HG03469 (cell line): ENCODE results near the gene HHATL.

Experiments
- ATAC-seq: cut with Tn5 transposase; IDR thresholded peaks from one replicate; pipeline ENCODE4 v1.9.1; 2021; ENCODE audit warnings: mild to moderate bottlenecking, moderate library complexity, moderate number of reproducible peaks; ENCODE audit not compliant: unreplicated experiment

HHATL gene

DNA sequence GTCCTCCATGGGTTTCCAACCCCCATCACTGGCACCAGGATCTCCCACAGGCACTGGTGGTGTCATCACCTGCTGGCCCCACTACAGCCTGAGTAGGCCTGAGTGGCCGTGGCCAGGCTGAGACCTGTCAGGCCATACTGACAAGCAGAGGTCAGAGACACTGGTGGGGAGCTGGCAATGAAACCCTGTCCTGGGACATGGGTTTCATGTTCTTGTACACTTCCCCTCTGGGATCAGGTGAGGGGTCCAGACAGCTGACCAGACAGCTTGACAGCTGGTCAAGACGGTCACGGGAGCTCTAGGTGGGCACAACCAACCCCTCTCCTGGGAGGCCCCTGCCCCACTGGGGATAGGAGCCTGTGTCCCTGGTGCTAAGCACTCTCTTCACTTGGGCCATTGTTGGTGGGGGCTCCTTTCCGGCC, 36.0 kb downstream of the HHATL start:
- no peak for ATAC-seq

DNA sequence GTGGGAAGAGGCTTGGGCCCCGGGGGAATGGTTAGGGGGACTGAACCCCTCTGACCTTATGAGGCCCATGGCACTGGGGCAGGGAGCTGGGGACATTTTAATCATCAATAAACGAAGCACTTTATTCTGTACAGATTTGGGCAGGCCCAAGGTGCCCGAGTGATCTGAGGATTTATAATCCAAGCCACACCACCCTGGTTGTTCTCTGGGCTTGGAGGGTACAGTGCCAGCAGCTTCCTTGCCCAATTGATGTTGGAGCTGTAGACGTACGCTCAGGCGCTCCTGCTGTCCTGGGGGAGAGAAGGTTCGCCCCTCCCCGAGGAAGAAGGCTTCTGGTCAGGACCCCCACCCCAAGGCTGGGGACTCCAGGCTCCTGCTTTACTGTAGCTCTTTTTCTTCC, 36.6 kb downstream of the HHATL start:
- ATAC-seq = no peak

DNA sequence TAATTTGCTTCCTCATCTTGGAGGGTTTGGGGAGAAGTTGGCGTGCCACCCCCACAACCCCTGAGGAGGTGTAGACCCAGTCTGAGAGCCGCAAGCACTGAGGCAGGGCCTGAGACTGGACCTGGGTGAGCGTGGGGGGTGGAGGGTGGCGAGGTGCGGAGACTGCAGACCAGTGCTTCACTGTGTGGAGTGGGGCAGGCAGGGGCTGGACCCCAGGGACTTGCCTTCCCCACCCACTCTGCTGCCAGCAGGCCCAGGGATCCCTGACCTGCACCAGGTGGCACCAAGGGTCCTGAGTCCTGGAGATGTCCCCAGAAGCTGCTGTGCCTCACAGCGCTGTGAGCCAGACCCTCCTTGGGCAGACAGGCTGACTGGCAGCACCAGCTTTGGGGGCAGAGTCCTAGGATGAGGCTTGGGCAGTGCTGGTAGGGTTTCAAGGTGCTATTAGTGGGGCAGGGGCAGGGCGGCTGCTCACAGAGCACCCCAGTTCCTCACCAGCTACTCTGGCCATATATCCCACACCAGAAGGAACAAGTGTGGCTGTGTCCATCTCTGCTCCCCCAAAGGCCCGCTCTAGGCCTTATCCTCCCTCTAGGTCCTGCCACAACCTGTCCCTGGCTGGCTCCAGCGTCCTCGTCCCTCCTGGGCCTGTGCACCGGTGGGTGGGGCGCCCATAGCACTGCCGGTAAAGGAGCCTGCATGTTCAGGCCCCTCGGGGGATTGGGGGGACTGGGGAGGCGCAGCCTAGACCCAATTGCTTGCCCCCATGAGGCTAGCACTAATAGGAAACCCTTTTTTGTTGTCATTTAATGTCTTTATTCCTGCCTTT, 37.3 kb downstream of the HHATL start:
- ATAC-seq = no peak

DNA sequence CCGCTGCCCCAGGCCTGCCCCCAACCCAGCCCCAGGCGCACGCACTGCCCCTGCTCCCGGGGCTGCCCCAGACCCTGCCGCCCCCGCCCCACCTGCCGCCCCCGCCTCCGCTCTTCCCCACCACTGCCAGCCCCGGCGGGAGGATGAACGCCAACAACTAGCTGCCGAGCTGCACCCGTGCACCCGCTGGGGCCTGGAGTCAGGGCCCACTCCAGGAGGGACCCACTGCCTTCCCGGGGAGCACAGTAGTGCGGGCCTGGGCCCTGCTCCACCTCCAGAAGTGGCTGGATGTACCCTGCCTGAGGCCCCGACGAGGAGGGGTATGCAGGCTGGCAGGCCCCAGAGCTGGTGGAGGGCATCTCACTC, 38.2 kb downstream of the HHATL start:
- ATAC-seq = no peak

DNA sequence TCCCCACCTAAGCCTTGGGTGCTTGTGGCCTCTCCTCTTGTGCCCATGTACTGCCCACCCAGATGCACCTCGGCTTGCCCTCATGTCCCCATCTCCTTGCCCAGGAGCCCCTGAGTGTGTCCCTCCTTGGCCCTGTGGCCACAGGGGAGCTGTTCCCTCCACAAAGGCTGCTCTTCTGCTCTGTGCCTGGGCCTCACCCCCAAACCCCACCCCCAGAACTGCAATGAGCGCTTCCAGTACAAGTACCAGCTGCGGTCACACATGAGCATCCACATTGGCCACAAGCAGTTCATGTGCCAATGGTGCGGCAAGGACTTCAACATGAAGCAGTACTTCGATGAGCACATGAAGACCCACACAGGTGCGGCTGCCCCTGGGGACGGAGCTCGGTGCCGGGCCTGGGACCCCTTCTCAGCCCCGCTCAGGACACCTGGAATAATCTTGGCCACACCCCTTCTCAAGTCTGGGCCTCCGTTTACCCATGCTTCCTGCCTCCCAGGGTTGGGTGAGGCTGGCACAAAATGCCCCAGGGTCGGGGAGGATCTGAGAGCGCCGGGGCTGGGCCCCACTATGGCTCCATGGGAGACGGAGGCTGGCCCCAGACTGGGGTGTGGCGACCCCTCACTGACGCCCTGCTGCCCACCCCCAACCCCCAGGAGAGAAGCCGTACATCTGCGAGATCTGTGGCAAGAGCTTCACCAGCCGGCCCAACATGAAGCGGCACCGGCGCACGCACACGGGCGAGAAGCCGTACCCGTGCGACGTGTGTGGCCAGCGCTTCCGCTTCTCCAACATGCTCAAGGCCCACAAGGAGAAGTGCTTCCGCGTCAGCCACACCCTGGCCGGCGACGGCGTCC, 38.8 kb downstream of the HHATL start:
- no peak for ATAC-seq

DNA sequence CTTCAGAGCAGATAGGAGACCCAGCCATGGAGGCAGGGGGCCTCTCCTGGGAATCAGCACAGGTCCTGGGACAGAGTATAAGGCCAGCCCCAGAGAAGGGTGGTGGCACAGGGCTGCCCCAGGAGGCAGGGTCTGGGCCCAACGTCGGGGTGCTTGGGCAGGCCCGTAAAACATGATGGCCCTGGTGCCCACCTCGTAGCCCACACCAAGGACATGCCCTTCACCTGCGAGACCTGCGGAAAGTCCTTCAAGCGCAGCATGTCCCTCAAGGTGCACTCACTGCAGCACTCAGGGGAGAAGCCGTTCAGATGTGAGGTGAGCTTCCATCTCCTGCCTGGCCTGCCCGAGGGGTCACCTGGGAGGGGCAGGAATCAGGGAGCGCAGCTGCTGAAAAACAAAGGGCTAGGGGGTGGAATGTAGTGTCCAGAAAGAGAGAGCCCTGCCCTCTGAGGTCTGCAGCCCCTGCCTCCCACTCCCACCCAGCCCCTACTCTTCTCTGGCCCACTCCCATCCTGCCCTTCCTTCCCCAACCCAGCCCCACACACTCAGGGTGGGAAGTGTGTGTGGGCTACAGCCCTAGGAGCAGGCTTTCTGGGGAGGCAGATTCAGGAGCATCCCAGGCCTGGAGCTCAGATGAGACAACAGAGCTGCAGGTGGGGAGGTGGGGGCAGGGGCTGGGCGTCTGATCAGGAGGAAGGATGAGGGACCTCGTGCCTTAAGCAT, 39.6 kb downstream of the HHATL start:
- ATAC-seq = no peak

DNA sequence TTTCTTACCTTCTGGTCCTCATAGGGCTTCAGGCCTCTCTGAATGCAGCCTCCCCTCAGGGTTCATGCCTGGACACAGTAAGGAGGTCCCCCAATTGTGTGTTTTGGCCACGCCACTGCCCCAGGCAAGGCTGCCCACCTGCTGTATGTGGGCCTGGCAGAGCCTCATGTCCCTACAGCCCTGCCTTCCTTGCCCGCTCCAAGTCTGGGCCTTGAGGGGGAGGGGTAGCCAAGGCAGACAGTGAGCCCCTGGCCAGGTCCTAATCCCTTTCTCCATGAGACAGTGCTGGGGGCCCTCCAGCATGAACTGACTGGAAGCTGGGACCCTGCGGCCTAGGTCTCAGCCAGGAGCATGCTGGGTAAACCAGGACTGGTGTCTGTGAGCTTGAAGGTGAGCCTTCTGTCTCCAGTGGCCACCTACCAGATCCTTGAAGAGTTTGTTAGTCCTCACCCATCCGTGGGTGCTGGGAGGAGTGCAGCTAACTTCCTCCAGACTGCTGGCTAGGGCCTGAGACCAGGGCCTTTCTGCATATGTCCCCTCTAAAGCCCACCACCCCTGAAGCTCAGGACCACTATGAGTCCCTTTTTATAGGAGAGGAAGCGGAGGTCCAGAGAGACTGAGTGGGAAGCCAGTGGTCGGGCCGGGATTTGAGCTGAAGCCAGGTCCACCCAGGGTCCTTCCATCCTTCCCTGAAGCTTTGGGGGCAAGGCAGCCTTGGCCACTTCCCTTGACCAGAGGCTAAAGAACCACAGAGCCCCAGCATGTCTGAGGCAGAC, 40.4 kb downstream of the HHATL start:
- ATAC-seq = no peak

DNA sequence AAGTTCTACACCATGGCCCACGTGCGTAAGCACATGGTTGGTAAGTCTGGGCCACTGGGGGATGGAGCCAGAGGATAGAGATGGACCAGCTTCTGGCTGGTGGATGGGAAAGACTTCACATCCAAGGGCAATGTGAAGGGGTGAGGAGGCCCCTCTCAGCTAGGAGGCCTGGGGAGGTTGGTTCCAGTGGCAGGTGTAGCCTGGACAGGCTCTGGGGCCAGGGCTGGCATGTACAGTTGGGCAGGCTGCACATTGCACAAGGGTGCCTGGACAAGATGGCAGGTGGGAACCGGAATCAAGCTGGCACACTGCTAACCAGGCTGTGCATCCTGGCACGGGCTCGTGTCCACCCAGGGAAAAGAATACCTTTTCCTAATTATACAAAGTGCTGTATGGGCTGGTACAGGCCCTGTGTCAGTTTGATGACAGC, 41.0 kb downstream of the HHATL start:
- ATAC-seq = no peak

DNA sequence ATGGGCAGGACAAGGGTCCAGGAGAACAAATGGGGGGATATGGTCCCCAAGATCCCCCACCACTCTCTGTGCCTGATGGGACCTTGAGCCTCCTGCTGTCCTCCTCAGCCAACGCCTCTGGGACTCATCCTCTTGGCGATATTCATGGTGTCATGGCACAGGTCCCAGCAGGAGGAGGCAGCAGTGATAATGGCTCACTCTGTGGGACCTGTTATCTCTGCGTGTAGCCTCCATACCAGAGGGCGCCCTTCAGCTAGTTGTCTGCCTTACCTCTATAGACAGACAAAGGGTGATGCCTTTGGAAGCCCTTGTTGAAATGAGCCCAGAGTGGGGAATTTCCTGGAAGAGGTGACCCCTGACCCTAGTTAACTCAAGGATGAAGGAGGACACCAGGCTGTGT, 41.7 kb downstream of the HHATL start:
- ATAC-seq = no peak

DNA sequence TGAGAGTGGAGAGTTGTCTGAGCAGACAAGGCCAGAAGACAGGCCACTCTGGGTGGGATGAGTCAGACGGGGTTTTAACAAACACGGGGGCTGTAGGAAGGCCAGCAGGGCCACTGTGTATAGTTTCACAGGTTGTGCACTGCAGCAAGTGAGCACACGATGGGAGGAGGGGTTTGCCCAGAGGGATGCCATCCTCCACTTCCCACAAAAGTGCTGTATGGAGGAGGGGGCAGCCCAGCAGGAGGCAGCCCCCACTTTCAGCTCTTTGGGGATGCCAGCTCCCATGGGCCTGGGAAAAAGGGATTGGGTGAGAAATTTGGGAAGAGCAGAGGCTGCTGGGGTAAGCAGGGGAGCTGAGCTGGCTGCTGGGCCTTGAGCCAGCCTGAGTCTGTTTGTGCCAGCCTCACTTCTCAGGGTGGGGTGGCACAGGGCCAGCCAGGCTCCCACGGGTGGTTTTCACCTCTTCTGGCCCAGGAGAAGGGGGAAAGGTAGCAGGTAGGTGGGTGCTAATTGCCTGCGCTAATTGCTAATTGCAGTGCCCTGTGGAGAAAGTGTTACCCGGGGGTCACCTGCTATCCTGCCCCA, 42.4 kb downstream of the HHATL start:
- no peak for ATAC-seq

DNA sequence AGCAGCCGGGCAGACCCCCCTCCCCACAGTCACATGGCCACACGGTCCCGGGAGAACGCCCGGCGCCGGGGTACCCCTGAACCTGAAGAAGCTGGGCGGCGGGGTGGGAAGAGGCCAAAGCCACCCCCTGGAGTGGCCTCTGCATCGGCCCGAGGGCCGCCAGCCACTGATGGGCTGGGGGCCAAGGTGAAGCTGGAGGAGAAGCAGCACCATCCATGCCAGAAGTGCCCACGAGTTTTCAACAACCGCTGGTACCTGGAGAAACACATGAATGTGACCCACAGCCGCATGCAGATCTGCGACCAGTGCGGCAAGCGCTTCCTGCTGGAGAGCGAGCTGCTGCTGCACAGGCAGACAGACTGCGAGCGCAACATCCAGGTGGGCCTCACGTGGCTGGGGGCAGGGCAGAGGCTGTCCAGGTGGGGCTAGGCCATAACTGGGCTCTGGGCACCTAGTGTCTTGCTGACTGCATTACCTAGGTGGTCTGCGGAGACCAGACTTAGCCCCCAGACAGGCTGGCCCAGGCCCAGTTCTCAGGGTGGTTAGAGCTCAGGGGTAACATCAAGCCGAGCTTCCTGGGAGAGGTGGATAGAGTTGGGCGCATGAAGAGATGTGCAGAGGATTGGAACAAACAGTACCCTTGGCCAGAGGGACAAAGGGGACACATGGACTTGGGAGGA, 43.0 kb downstream of the HHATL start:
- no peak for ATAC-seq

DNA sequence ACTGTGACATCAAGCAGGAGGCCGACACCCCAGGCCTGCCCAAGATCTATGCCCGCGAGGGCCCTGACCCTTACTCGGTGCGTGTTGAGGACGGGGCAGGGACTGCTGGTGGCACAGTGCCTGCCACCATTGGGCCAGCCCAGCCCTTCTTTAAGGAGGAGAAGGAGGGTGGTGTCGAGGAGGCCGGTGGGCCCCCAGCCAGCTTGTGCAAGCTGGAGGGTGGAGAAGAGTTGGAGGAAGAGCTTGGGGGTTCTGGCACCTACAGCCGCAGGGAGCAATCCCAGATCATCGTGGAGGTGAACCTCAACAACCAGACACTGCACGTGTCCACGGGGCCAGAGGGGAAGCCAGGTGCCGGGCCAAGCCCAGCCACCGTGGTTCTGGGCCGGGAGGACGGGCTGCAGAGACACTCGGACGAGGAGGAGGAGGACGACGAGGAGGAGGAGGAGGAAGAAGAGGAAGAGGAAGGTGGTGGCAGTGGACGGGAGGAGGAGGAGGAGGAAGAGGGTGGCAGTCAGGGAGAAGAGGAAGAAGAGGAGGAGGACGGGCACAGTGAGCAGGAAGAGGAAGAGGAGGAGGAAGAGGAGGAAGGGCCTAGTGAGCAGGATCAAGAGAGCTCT, 43.7 kb downstream of the HHATL start:
- no peak for ATAC-seq

DNA sequence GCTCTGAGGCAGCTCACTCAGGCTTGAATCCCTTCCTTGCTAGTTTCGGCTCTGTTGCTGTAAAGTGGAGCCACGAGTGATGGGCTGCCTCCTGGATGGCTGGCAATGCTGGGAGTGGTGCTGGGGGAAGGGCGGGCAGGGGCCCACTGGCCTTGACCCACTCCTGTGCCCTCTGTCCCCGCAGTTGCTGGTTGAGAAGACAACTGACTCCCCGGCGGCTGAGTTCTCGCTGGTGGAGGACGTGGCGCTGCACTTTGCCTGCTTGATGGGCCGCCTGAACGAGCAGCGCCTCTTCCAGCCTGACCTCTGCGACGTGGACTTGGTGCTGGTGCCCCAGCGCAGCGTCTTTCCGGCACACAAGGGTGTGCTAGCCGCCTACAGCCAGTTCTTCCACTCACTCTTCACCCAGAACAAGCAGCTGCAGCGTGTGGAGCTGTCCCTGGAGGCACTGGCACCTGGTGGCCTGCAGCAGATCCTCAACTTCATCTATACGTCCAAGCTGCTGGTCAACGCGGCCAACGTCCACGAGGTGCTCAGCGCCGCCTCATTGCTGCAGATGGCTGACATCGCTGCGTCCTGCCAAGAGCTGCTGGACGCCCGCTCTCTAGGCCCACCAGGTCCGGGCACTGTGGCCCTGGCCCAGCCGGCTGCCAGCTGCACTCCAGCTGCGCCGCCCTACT, 44.4 kb downstream of the HHATL start:
- ATAC-seq = no peak

DNA sequence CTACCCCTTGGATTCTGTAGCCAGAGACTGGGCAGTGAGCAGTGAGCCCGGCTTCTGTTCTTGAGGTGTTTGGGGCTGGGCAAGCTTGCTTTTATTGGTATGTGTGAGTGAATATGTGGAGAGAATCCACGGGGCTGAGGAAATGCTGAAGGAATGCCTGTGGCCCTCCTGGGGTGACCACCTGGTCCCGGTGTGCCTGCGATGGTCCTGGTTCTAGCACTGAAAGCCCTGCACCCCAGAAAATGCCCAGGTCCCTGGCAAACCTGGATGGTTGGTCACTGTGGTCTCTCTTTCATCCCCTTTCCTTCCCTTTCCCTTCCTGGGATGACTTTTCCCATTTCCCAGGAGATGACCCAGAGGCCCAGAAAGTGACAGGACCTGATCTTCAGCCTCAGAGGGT, 44.9 kb downstream of the HHATL start:
- ATAC-seq = no peak

DNA sequence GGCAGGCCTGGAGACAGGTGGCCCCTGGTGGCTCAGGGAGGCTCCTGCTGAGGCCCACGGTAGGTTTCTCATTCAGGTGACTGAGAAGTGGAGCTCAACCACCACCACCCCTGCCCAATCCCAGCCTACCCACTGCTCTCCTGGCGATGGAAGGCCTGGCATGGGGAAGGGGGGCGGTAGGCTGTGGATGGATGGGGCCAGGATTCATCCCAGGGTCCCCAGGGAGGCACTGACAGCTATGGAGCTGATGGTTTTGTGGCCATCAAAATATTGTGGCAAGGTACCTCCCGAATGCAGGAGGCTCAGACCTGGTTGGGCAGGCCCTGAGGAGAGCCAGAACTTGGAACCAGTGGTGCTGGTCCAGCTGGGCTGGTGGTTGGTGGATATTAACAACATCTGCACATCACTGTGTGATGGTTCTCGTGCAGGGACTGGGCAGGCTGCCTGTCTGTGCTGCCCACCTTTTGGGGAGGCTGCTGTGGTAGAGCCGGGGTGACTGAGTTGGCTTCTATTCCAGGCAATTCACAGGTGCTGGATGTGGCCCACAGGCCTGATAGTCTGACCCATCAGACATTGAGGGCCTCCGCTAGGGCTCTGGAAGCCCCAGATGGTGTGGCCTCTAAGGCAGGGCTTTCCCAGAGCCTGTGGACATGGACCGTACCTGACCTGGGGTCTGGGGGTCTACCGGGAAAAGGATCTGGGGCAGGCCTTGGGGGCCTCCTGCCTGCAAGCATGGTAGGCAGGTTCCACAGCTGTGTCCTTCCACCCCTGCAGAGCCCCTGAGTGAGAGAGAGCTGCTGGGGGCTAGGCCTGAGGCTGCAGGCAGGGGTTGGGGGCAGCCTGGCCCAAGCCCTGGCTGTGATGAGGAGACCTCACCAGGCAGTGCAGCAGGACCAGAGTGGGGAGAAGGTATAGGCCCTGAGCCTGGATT, 45.7 kb downstream of the HHATL start:
- no peak for ATAC-seq

DNA sequence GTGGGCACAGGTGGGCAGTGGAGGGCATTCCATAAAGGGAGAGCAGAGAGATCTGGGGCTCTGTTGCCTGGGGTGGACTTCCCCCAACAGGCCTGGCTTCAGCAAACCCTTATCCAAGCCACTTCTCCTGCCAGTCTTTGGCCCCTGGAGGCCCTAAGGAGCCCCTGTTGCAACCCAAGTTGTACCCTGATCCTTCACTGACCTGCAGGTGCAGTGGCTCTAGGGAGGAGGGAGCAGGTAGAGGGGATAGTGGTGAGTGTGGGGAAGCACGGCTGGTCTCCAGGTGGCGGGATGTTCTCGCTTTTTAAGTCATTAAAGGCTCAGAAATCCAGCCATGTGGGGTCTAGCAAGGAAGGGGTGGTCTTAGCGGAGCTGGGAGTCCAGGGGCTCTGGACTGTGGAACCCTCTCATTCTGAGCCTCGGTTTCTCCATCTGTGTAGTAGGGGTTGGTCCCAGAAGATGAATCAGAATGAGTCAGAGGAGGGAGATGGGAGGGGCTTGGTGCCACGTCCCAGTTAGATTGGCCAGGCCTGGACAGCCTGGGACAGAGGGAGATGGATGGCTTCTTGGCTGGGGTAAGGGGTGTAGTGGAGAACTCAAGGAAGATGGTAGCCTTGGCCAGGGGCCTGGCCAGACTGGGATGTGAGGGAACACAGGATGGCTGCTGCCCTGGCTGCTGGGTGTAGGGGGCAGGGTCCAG, 46.5 kb downstream of the HHATL start:
- no peak for ATAC-seq

DNA sequence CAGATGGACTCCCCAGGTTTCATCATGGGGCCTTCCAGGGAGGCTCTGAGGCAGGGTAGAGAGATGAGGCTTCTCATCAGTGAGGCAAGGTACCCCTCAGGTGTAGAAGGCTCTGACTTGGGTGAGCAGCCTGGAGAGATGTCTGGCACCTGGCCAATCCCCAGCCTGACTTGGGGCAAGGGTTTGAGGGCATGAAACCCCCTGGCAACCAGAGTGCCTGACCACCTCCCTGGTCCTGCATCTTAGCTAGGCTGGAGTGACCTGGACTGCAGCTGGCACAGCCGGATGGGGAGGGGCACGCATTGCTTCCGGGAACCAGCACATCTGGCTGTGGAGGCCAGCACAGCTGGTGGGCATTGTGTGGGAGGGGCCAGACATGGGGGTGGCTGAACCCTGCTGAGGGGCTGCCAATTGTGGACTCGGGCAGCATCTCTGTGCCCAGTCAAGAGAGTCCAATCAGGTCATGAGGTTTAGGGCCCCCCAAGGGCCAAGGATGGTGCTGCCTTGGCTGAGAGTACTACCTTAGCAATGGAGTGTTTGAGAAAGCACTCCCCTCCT, 47.2 kb downstream of the HHATL start:
- no peak for ATAC-seq
